Measurements from ENCODE around the gene ATG13.

Gene ATG13

DNA sequence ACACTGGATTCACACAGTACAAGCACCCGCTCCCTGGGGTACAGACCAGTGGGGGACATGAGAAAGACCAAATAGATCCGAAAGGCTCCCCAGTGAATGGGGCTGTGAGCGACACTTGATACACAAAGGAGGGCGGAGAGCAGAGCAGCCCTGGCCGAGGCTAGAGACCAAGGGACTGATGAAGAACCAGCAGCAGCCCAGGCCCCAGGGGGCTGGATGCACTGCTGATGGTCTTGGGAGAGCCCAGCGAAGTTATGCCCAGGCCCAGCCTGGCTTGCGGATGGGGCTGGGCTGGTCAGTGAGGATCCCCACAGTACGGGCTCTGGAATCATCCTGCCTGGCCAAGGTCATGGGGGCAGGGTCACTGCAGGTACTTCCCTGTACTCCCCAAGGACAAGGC, 59.8 kb downstream of the ATG13 start:
- no peak for DNase-seq

GRCh38 chr11:46677991-46678740, 60.8 kb downstream of the ATG13 start:
- DNase-seq = no peak

- no peak for DNase-seq
These were observed 61.4 kb downstream of the ATG13 start for GRCh38 chr11:46678741-46679130.

DNA sequence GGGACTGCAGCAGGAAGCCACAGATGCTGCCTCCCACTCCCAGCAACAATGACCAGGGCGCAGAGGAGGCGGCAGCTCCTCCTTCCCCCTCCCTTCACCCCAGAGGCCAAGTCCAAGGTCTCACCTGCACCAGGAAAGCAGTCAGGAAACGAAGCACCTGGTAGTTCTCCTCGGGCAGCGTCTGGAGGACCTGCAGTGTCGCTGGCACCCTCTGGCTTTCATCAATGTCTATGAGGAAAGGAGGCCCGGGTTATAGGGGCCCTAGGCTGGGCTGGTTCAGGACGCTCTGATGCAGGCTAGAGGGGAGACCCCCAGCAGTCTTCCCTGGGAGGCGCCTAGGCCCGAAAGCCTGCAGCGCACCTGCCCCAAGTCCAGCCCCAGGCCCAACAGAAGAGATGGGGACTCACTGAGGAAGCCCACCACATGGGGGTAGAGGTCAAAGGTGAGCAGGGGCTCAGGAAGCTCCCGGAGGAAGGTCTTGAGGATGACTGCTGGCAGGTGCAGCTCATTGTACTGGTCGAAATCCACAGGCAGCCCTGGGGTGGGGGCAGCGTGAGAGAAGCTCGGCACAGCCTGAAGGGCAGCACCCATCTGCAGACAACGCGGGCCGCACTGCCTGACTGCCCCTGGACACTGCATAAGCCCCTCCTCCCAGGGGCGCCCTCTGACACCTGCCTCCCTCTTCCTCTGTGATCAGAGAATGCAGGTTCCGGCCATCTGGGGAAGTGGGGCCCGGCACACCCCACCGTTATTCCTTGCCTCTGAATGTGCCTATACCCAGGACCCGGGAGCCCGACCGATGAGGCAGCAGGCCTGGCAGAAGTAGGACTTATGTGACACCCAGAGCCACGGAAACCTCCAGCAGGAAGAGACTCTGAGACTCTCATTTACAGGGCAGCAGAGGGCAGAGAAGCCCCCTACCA, 62.1 kb downstream of the ATG13 start:
- DNase-seq = no peak

- no peak for DNase-seq
These were observed 62.9 kb downstream of the ATG13 start for GRCh38 chr11:46680164-46680760.

DNA sequence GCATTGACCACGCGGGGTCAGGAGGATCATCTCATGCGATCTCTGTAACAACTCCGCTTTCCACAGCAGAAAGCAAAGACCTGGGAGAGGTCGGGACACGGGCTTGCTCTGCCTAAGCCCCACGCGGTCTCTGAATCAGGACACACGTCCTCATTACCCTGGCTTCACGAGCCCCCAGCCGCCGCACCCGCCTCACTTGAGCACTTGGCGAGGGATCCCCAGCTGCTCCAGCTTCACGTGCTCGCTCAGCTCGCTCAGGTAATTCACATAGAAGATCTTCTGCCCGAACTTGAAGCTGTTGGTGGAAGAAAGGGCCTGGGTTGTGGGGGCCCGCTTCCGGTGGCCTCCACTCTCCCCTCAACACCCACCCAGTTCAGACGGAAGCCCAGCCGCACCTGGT, 63.5 kb downstream of the ATG13 start:
- DNase-seq = no peak

DNA sequence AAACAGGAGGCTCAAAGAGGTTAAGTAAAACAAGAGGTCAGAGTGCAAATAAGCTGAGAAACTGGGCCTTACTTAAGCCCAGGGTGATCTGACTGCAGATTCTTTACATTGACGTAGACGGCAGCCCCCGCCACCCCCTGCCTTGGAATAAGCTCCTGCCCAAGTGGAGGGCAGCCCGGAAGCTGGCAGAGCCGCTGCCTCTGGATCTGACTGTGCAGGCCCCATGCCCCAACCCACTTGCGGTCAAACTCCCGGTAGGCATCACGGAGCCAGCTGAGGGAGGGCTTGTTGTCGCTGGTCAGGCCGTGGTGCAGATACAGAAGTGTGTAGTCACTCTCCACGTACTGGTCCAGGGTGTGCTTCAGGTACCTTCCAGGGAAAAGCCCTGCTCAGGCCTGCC, 64.5 kb downstream of the ATG13 start:
- no peak for DNase-seq

- no peak for DNase-seq
These were observed 65.7 kb downstream of the ATG13 start for GRCh38 chr11:46682773-46683752.

DNA sequence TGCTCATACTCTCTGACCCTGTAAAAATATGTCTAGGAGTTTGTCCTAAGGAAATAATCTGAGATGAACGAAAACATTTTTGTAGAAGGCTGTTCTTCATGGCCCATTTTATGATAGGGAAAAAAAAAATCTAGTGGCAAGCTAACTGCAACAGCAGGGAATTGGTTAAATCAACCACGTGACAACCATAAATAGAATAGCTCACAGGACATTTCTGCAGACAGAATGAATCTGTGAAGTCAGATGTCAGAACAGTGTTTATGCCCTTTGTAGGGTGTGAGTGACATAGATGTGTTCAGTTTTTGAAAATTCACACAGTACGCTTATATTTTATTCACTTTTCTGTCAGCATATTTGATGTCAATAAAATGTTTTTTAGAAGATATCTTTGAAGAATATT, 67.0 kb downstream of the ATG13 start:
- no peak for DNase-seq

- DNase-seq = no peak
These were observed 69.8 kb downstream of the ATG13 start for GRCh38 chr11:46686886-46687795.

DNA sequence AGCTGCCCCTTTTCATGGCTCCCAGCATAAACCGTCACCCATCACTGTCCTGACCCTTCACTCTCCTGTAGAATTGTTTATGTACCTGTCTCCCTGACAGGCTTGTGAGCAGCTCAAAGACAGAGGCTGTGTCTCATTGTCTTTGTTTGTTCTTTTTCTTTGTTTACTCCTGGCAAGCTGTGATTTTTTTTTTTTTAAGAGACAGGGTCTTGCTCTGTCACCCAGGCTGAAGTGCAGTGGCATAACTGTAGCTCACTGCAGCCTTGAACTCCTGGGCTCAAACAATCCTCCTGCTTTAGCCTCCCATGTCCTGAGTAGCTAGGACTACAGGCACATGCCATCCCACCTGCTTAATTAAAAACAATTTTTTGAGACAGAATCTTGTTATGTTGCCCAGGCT, 73.3 kb downstream of the ATG13 start:
- DNase-seq = no peak

DNA sequence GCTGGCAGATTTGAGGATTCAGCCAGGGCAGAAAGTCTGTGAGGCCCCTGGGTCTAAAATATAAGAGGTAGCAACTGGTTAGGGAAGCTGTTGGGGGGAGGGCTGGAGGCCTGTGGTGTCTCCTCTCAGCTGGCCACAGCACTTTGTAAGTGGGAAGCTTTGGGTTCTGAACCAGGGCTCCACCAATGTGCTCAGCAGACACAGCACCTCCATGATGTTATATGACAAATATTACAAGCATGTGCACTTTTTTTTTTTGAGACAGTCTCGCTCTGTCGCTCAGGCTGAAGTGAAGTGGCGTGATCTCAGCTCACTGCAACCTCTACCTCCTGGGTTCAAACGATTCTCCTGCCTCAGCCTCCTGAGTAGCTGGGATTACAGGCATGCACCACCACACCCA, 75.1 kb downstream of the ATG13 start:
- no peak for DNase-seq

DNA sequence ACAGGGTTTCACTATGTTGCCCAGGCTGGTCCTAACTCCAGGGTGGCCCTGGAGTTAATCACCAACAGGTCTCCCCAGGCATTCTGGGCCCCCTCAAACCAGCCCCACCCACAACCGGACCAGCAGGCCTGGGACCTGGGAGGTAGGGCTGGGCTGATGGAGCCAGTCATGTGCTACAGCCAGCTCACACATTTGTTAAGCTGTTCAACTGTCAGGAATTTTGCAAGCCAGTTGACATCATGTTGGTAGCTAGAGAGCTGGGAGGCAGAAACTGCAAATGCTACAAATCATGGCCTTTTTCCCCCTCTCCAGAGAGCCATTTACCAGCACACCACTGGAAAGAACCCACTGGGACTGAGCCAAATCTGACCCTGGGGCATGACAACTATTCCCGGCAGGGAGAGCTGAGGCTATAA, 76.3 kb downstream of the ATG13 start:
- DNase-seq = no peak

DNA sequence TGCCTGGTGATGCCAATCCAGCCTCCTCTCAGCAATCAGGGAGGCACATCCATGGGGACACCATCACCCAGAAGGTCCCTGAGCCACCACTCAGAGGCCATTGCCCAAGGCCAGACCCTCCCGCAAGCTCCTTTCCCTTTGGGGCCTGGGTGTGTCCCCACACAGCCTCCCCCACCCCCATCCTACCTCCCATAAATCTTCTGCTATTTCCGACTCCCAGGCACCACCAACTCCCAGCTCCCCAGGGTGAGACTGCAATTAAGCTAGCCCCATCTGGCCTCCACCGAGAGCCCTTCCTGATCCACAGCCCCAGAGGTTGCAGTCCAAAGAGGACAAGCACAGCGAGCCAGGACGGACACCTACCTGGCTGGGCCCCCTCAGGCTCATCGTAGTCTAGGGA, 76.7 kb downstream of the ATG13 start:
- DNase-seq = no peak

DNA sequence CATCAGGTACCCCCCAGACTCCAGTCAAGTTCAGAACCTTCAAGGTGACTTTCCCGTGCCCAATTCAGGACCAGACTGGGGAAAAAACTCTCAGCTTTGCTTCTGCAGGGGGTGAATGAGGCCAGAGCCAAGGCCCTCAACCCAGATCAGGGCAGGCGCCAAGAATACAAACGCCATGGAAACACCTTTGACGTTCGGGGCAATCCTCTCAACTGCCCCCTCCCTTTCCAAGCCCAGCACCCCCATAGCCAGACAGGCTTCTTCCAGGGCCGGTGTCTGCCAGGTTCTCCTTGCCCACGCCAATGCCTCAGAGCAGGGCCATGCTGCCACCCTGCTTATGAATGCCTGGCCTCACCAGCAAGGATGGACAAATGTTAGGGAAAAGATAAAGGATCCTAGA, 77.3 kb downstream of the ATG13 start:
- DNase-seq = no peak

DNA sequence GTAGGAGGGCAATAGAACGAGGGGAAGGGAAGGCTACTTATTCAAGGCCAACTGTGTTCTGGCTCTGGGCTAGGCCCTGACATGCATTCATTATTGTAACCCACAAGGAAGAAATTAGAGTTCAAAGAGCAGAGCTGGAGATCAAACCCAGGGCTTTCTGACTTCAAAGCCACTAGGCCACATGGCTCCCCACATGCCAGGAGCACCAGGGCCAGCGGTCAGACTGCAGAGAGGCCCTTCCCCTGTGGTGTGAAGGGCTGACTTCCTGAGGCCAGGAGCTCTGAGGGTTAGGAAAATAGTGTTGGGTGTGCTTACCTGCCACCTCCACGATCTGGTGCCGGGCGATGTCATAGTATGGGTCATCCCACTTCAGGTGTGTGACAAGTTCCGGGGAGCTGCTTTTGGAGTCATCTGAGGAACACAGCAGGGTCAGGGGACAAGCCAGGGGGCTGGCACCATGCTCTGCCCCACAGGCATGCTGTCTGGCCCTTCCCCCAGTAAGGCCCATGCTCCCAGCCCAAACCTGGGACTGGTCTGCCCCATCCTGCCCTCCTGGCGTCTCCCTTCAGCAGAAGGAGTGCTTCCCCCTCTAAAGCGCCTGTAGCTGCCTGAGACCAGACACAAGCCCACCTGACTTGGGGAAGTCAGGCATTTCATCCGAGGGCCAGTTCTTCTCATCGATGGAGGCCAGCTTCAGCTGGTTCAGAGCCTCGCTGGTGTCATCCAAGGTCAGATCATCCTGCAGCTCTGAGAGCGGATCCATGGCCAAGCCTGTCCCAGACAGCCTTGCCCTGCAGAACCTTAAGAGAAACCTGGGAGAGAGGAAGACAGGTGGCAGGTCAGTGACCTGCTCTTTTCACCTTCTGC, 78.2 kb downstream of the ATG13 start:
- DNase-seq = no peak

DNA sequence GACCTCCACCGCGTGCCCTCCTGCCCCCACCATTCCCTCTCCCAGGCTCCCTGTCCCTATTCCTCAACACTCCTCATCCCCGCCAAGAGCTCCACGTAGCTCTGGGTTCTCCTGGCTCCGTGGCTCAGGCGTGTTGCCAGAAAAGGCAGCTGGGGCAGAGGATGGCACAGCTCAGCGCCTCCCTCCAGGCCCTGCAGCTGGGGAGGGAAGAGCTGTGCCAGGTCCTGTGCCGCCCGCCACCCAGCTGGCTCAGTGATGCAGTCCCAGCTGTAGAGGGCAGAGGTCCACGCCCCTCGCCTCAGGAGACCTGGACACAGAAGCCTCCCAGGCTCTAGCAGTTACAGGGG, 78.8 kb downstream of the ATG13 start:
- DNase-seq = no peak

GRCh38 chr11:46697303-46697702, 80.0 kb downstream of the ATG13 start:
- no peak for DNase-seq

DNA sequence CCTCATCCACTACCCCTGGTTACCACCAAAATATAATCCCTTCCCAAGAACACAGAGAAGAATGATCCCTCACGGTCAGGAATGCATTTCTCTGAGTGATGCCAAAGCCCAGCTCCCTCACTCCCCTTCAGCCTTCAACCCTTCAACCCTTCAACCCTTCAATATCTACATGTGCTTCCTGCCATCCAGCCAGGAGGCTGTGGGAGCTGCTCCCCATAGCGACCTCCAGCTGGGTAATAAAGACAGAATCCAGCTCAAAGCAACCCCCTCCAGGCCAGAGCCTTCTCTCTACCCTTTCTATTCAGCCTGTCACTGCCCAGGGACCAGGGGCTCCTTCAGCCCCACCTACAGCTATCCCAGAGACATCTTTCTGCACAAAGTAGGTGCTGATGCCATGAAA, 80.4 kb downstream of the ATG13 start:
- DNase-seq = no peak

DNA sequence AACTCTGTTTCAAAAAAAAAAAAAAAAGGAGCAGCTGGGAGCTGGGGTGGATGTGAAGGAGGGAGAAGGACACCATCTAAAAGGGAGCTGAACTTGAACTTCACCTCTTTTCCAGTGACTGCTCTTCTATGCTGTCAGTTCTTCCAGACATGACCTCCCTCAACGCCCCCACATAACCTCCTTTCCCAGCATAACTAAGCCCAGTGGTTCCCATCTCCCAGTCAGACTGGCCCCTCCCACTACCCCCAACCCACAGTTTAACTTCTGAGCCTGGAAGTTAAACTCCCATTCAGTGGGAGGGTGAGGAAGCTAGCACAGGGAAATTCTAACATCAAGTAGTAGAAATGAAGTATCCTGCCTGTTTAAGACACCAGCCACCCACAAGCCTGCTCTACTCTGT, 81.2 kb downstream of the ATG13 start:
- no peak for DNase-seq

Data from activated CD4-positive, alpha-beta T cell treated with anti-CD3 and anti-CD28 coated beads, Interleukin-2, amount 50 U/mL, for 16 hours (primary cell).